Measurements from ENCODE around the gene PTPRN2. TPM values are rescaled to one million over a fixed set of nuclear protein-coding genes. Genes with fewer than 3 reads are reported as not detected.

The PTPRN2 gene
- total and polyA plus RNA-seq, 9 of the 15 experiments (the other 6 are each of a cell fraction or from before 2014, with no cell fraction given) = not detected

DNA sequence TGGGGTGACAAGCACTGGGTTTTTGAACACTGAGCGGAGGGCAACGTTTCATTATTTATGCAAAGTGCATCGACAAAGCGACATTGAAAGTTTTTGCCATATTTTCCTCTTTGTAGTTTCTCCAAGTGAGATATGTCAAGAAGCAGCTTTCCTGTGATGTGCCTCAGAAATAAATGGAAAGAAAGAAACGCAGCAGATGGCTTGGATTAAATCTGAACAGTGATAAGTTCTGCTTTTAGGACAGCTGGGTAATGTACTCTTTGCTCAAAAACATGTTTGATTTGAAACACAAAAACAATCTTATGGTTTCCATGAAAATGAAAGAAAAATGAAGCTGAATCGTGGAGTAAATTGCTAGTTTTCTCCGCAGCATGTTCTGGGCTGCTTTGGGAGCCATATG lies 166.3 kb downstream of the PTPRN2 start:
- no peak overlapping the region for H3K9ac ChIP-seq (ENCODE audit: insufficient read depth in 1 of 2, low read depth in 2 of 2, low read length in 2 of 2)
- peaks cover 34 to 52% of the 10 kb centered on the region in 2 experiments for H3K27me3 ChIP-seq (ENCODE audit: control insufficient read depth in 2 of 2, insufficient read depth in 2 of 2, low read length in 2 of 2)
- ChIA-PET POLR2A (interaction anchor here (2.1 kb wide), 1 partner anchor 14 kb away, joined by 6 read pairs; no protein-coding TSS in a partner anchor), CTCF (ENCODE audit: low intra/inter-chr PET ratio) (no interaction called here)
- no peaks in the 10 kb centered on the region for H3K36me3 ChIP-seq (ENCODE audit: control insufficient read depth, insufficient read depth, low read length)
- FAIRE-seq (no peak), ATAC-seq (no peak), DNase-seq (ENCODE audit: extremely low read depth in 1 of 4, low spot score in 3 of 4) (no peak)
- H3K79me2 ChIP-seq (ENCODE audit: control insufficient read depth, insufficient read depth, low read length) = no peaks in the 10 kb centered on the region
- H3K9me1 ChIP-seq (ENCODE audit: control insufficient read depth, insufficient read depth, low read length) = no peaks in the 10 kb centered on the region
- peaks cover 19% of the 10 kb centered on the region for H4K20me1 ChIP-seq (replicated peaks; ENCODE audit: control insufficient read depth, insufficient read depth, low read length)
- intact Hi-C loops (cut with micrococcal nuclease) (no loop called here), in situ Hi-C loops (cut with MboI) (no loop called here)
- no peak overlapping the region for H2AFZ ChIP-seq (ENCODE audit: low read depth, low read length)
- H3K4me3 ChIP-seq = no peak overlapping the region
- no peak overlapping the region for H3K27ac ChIP-seq (ENCODE audit: extremely low read depth, low read depth, low read length)
- peaks cover 6 to 8% of the 10 kb centered on the region in 2 experiments; a peak in 4 of 5 replicates for H3K4me1 ChIP-seq (replicated peaks in 1 of 2; ENCODE audit: control insufficient read depth in 2 of 2, insufficient read depth in 2 of 2, low read length in 2 of 2)
- H3K9me3 ChIP-seq (replicated peaks; ENCODE audit: control insufficient read depth, insufficient read depth, low read depth, low read length) = no peaks in the 10 kb centered on the region; the same call in 1 of the 2 replicates
- WGBS (ENCODE audit: insufficient coverage, low coverage, missing lambda C conversion rate) = under 1% methylated on average over 7 of the region's 7 CpGs
- H3K4me2 ChIP-seq (ENCODE audit: insufficient read depth, low read length) = no peak overlapping the region
- no TSS peak for BruUV-seq (replicated peaks)
- TF ChIP-seq CREB1 (IDR thresholded peaks at IDR 0.05) (no peak), CREB1 (CRISPR knock-in tag; IDR thresholded peaks at IDR 0.05) (no peak), PHF20 (IDR thresholded peaks at IDR 0.05; ENCODE audit: partially characterized antibody) (no peak), ZNF584 (CRISPR knock-in tag; IDR thresholded peaks at IDR 0.05; ENCODE audit: low read depth) (no peak), MCM7 (IDR thresholded peaks at IDR 0.05) (no peak), TEAD4 (IDR thresholded peaks at IDR 0.05; ENCODE audit: low read length) (no peak), TEAD4 (CRISPR knock-in tag; IDR thresholded peaks at IDR 0.05; ENCODE audit: borderline replicate concordance) (no peak), ZNF165 (CRISPR knock-in tag; IDR thresholded peaks at IDR 0.05; ENCODE audit: borderline replicate concordance) (no peak), TARDBP (IDR thresholded peaks at IDR 0.05) (no peak)
- TF ChIP-seq, protein P1, sequence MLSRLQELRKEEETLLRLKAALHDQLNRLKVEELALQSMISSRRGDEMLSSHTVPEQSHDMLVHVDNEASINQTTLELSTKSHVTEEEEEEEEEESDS (CRISPR knock-in tag; IDR thresholded peaks at IDR 0.05) = no peak
- TF ChIP-seq, protein P2, sequence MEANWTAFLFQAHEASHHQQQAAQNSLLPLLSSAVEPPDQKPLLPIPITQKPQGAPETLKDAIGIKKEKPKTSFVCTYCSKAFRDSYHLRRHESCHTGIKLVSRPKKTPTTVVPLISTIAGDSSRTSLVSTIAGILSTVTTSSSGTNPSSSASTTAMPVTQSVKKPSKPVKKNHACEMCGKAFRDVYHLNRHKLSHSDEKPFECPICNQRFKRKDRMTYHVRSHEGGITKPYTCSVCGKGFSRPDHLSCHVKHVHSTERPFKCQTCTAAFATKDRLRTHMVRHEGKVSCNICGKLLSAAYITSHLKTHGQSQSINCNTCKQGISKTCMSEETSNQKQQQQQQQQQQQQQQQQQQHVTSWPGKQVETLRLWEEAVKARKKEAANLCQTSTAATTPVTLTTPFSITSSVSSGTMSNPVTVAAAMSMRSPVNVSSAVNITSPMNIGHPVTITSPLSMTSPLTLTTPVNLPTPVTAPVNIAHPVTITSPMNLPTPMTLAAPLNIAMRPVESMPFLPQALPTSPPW (CRISPR knock-in tag; IDR thresholded peaks at IDR 0.05) = no peak
- TF ChIP-seq, protein P3, sequence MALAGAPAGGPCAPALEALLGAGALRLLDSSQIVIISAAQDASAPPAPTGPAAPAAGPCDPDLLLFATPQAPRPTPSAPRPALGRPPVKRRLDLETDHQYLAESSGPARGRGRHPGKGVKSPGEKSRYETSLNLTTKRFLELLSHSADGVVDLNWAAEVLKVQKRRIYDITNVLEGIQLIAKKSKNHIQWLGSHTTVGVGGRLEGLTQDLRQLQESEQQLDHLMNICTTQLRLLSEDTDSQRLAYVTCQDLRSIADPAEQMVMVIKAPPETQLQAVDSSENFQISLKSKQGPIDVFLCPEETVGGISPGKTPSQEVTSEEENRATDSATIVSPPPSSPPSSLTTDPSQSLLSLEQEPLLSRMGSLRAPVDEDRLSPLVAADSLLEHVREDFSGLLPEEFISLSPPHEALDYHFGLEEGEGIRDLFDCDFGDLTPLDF (CRISPR knock-in tag; IDR thresholded peaks at IDR 0.05) = no peak
